HG03457 (cell line): ENCODE results near the gene RUSF1.
"Not testable (repeated sequence)": the region's sequence is repeated elsewhere in the genome, so short reads cannot be mapped to it uniquely, and the experiment has no call there.

ENCODE experiments used
- ATAC-seq: cut with Tn5 transposase; IDR thresholded peaks from one replicate; pipeline ENCODE4 v1.9.1; 2021; ENCODE audit warnings: moderate number of reproducible peaks; ENCODE audit not compliant: unreplicated experiment

Gene RUSF1

DNA sequence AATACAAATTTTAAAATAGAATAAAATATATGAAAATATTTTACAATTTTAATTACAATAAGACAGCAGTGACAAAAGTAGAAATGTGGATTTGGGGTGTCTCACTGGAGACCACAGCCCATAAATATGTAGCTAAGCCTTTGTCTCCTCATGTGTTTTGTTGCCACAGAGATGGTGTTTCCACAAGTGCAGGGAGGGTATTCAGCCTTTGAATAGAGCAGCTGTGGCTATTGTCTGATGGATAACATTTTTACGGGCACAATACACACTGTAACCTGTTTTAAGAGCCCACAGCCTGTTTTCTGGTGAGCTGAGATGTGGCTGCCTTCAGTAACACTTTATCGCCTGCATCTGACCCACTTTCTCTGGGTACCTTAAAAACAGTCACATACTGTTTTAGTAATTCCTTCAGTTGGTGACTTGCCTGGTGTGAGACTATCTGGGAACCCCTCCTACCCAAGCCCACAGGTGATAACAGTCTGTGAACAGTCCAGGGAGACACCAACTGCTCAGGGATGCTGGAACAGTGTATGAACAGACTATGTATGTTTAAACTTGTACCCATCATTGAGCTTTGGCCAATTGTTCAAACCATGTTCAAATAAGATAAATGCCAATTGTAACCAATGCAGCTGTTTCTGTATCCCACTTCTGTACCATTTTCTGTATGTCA lies 11.7 kb upstream of the RUSF1 start:
- no peak for ATAC-seq

DNA sequence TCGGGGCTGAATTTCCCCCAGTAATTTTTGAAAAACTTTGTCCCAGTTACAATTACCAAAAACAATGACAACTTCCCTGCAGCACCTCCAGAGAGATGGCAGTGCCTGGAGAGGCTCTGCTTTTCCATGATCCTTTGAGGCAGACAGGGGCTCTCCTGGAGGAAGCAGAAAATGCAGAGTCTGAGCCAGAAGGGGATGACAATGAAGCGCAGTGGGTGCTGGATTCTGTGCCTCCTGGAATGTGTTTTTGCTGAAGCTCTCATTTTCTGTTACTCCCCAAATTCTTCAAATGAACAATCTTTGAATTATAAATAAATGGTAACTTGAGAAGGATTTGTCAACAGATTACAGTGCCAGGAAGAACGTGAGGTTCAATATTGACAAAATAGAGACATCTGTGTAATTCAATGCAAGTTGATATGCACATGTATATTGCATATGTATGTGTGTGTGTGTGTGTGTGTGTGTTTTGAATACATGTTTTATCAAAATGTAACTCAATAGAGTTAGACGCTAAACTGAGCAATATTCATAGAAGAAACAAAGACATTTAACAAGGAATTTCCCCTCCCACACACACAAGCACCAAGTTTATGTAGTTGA lies 9.7 kb upstream of the RUSF1 start:
- ATAC-seq: no peak

DNA sequence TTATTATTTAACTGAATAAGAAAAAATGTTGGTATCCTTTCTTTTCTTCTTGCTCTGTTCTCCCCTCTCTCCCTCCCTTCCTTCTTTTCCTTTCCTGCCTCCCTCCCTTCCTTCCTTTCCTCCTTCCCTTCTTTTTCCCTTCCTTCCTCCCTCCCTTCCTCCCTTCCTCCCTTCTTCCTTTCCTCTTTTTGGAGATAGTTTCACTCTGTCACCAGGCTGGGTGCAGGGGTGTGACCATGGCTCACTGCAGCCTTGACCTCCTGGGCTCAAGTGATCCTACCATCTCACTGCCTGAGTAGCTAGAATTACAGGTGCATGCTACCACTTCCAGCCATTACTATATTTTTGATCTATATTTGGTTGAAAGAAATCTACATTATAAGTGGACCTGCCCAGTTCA lies 5.7 kb upstream of the RUSF1 start:
- ATAC-seq: no peak

DNA sequence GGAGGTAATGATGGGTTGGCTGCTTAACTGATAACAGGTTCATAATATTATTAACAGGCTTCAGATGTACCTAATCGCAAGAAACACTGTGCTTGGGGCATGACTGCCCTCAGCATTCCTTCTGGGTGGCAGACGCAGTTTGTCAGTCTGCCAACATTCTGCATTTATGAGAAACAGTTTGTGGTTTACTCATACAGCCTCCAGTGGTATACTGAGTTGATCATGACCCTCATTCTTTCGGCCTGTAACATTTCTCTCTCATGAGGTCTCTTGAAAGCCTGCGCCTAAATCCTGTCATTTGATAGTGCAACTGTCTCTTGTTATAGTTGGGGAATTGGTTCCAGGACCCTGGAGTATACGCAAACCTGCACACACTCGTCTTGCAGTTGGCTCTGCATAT lies 4.9 kb upstream of the RUSF1 start:
- ATAC-seq: no peak

DNA sequence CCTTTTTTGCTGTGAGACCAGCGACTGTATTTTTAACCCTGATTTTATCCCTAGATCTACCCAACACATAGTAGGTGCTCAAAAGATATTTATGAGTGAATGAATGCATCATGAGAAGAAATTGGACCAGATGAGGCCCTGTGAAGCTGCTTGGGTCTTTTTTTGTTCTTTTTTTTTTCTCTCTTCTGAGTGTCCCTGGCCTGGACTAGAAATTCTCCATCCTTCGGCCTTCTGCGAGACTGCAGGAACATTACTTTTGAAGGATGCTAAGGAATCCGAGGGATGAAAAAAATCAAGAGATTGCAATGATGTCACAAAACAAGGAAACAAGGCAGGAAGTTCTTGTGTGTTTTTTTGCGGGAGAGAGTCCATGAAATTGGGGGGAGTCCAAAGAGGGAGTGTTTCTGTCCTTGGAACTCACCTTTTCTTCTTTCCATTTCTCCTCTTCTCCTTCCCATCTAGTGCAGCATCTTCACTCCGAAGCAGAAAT lies 560 bp upstream of the RUSF1 start:
- ATAC-seq: no peak

DNA sequence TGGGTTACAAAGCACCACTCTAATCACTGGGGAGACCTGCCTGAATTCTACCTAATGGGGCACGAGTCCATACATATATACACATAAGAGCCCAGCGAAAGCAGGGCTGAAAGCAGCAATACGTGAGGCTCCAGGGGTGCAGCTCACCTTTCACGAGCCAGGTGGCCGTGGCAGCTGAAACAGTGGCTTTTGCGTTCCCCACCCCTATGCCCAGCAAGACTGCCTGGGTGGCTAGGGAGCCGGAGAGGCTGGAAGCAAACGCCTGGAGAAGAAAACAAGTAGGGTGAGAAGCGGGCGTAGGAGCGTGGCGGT lies 618 bp downstream of the RUSF1 start:
- no peak for ATAC-seq

DNA sequence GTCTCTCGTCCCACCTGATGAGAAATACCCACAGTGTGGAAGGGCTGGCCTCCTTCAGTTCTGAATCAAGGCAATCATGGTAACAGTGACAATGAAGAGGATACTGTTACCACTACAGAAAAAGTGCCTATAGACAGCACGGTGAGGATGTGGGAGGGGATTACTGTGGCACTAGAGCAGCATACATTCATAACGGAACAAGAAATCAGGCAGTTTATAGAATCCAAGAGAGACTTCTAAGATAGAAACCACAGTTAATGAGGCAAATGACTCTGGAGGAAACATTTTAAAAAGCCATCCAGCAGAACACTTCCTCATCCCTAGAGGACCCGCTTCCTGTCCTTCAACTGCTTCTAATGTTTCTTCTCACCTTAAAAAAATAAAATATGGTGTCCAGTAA lies 2.7 kb downstream of the RUSF1 start:
- no peak for ATAC-seq

DNA sequence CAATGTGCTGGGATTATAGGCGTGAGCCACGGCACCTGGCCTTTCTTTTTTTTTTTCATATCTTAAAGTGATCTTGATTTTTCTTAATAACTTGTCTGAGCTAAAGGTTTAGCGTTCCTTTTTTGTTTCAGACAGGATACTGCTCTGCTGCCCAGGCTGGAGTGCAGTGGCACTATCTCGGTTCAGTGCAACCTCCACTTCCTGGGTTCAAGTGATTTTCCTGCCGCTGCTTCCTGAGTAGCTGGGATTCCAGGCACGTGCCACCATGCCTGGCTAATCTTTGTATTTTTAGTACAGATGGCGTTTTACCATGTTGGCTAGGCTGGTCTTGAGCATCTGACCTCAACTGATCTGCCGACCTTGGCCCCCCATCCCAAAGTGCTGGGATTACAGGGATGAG lies 4.0 kb downstream of the RUSF1 start:
- no peak for ATAC-seq

DNA sequence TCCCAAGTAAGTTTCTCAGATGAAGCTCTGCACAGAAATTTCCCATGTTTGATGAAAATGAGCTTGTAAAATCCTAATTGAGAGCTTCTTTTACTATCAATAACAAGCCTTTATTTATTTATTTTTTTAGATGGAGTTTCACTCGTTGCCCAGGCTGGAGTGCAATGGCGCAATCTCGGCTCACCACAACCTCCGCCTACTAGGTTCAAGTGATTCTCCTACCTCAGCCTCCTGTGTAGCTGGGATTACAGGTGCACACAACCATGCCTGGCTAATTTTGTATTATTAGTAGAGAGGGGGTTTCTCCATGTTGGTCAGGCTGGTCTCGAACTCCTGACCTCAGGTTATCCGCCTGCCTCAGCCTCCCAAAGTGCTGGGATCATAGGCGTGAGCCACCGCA lies 4.6 kb downstream of the RUSF1 start:
- not testable (repeated sequence) for ATAC-seq

DNA sequence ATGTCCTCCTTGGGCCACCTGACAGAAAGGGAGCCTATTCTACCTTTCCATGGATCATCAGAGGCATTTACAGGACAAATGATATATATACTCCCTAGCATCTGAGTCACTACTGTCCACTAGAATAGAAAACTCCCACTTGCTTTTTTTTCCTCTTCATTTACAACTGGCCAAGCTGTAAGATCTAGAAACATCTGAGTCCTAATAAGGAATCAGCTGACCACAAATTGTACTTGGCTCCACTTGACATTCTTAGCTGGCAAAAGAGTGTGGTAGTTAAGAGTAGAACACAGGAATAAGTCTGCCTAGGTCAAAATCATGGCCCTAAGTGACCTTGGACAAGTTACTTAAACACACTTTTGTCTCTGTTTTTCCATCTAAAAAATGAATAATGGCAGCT lies 5.2 kb downstream of the RUSF1 start:
- no peak for ATAC-seq

DNA sequence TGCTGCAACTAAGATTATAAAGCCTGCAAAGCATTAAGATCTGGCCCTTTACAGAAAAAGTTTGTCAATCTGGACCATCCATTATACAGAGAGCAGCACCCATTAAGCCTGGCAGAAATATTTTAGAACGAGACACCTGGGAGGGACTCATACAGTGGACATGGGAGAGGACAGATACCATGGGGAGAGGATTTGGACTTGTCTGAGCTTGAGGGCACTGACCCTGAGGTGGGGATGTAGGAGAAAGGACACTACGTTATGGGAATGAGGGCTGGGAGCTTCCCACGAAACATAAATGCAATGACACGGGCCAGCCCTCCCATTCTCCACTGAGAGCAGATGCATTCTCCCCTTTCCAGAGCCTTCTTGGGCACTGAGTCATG lies 6.2 kb downstream of the RUSF1 start:
- no peak for ATAC-seq

DNA sequence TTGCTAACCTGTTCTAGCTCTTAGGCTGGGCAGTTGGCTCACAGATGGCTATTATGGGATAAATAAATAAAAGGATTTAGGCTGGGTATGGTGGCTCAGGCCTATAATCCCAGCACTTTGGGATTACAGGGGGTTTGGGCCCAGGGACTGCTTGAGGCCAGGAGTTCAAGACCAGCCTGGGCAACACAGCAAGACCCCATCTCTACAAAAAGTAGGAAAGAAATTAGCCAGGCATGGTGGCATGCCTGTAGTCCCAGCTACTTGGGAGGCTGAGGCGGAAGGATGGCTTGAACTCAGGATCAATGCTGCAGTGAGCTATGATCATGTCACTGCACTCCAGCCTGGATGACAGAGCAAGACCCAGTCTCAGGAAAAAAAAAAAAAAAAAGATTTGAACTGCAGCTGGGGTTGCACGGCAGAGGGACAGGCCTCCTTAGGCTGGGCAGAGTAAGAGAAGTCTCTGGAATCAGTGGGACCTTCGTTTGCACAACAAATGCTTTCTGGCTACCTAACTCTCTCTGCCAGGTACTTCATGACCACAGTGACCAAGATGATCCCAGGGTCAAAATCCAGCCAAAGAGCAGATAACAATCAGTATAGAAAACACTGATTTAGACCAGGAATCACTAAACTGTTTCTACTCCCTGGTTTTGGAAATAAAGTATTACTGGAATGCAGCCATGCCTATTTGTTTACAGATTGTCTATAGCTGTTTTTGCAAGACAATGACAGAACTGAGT lies 6.8 kb downstream of the RUSF1 start:
- no peak for ATAC-seq

DNA sequence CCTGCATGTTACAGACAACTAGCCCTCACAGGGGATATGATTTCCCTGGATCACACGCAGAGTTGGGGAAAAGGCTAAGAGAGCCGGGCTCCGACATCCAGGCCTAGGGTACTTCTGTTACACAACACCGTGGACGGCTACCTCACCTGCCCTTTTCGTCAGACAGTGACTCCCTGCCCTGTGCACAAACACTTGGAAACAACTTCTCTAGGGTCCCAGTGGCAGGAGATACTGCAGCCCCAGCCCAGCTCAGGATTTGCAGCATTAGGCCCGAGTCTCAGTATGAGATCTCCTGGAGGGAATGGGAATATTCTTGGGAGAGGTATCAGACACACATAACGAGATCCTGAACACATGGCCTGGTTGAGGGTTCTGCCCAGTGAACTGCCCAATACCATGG lies 8.3 kb downstream of the RUSF1 start:
- no peak for ATAC-seq

DNA sequence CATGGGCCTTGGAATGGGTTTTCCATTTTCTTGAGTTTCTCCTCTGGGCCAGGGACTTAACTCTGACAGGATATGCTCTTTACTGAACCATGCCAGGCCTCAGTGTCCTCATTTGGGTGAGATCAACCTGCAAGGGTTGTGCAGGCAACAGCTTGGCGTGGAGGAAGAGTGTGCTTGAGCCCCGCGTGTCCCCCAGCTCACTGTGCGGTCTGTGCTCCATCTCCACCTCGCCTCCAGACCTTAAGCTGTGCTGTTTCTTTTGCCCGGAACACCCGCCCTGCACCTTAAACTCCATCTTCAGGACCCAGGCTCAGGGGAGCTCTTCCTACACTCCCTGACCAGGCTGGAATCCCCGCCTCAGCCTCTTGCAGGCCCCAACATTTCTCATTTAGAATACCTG lies 9.7 kb downstream of the RUSF1 start:
- ATAC-seq: no peak

DNA sequence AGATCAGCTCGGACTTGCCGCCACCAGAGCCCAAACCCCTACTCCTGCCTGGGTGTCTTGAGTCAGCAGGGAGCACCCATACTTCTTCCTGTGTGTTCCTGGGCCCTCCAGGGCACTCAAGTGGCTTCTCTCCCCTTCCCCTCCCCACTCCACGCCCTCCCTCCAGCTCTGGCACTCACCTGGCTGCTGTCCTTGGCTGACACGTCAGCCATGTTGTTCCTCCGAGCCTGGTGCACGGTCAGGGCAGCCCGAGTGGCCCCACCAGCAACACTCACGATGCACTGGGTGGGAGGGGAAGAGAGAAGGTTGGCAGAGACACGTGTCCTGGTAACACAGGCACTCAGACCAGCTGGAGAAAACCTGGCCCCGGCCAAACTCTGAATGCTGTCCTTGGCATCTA lies 11.5 kb downstream of the RUSF1 start:
- no peak for ATAC-seq

DNA sequence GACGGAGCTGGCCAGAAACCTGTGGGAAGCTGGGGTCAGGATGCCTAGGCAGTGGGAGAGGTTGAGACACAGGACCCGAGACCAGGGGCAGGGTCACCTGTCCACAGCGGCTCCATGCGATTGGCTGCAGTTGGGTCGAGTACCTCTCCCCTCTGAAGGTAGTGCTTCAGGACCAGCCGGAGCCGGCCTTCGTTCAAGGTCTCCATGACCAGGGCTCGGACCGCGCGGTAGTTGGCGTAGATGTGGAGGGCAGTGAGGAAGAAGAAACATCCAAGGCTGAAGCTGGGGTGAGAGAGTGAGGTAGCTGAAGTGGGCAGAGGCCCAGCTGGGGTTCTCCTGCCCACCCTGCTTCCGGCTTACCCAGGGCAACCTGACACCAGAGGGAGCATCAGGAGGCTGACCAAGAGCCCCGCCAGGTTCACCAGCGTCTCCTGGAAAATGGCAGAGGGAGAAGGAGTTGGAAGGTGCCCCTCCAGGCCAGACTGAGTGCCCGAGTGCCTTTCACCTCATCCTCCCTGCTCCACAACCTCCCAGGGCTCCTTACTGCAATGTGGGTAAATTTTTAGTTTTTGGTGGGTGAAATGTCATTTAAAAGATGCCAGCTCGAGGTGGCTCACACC lies 14.6 kb downstream of the RUSF1 start:
- ATAC-seq: no peak

DNA sequence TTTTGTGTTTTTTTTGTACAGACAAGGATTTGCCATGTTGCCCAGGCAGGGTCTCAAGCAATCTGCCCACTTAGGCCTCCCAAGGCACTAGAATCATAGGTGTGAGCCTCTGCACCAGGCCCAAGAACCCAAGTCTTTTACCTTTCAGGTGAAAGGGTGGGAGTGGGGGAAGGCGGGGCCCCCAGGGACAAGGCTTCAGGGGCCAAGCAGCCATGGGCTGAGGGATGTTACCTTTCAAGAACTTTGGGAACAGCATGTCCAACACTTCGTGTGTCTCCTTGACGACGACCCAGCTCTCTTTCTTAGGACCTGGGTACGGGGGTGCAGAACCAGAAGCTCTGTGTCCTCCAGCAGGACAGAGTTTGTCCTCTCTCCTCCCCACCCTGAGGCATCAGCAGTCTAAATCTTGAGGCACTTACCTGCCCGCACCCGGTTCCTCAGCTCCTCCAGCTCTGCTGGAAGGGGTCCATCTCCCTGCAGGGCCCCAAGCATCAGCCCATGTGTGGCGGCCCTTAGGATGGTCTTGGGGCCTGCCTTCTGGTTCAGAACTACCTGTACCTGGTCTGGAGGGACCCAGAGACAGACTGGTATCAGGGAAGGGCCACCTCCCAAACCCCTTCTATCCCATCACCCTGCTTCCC lies 16.3 kb downstream of the RUSF1 start:
- no peak for ATAC-seq

DNA sequence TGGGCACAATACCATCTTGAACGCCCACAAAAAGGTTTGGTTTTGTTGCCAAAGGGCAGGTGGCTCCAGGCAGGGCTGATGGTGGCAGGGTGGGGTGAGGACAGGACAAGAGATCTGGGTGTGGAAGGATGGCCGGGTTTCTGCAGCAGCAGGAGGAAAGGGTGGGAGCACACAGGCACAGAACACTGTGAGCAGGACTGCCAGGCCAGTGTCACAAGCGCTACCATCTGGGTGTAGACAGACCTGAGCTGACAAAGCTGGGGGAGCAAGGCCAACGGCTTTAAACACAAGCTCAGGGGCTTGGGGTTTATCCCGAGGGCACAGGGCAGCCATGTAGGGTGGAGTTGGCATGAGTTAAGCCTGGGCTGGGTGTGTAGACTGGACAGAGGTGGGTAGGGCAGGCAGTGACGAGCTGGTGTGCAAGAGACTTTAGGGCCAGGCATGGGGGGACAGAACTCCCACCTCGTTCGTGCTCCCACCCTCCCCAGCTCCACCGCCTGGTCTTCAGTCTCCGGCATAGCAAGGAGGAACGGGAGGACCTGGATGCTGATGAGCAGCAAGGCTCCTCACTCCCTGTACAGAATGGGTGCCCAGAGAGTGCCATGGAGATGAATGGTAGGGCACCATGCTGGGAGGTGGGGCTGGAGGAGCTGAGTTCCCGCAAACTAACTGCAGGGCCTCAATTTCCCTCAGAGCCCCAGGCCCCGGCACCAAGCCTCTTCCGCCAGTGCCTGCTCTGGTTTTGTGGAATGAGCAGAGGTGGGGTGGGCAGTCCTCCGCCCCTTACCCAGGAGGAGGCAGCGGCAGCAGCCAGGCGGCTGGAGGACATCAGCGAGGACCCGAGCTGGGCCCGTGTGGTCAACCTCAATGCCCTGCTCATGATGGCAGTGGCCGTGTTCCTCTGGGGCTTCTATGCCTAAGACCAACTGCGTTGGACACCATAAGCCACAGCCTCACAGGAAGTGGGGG lies 18.3 kb downstream of the RUSF1 start:
- no peak for ATAC-seq

DNA sequence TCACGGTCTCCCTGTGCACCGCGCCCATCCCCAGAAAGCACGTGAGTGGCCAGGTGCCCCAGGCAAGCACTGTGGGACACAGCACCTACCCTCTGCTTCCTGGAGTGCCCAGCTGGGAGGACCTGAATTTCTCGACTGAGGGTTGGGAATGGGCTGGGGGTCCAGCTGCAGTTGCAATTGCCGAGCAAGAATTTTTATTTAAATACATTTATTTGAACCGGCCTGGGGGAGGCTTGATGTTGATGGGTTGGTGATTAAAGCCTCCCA lies 19.0 kb downstream of the RUSF1 start:
- no peak for ATAC-seq

DNA sequence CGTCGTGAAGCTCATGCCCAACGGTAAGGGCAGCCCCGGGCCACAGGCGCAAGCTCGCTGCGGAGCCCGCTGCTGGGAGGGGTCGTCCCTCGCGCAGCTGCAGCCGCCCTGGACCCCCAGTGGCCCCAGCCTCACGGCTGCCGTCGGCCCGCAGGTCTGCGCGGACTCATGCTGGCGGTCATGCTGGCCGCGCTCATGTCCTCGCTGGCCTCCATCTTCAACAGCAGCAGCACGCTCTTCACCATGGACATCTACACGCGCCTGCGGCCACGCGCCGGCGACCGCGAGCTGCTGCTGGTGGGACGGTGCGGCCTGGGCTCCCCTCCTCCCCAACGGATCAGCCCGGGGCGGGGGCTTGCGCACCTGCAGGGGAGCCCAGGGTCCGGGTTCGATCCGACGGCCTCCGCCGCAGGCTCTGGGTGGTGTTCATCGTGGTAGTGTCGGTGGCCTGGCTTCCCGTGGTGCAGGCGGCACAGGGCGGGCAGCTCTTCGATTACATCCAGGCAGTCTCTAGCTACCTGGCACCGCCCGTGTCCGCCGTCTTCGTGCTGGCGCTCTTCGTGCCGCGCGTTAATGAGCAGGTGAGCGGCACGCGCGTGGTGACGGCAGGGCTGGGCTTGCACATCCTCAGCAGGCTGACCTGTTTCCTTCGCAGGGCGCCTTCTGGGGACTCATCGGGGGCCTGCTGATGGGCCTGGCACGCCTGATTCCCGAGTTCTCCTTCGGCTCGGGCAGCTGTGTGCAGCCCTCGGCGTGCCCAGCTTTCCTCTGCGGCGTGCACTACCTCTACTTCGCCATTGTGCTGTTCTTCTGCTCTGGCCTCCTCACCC lies 19.5 kb downstream of the RUSF1 start:
- no peak for ATAC-seq
